SK-N-SH treated with all-trans-retinoic acid at 6 μM for 48 hours (cell line): Measurements from ENCODE around the gene AKAP6.

Experiments
- CSRNP3 ChIP-seq: fragments of 250-450 bp; sonication (Bioruptor Pico); IDR thresholded peaks from 2 replicates; pipeline ENCODE4 v1.5.1; 2021; ENCODE audit warnings: mild to moderate bottlenecking, moderate library complexity
- POU6F1 ChIP-seq: fragments of 250-450 bp; sonication (Bioruptor Pico); IDR thresholded peaks from 2 replicates; pipeline ENCODE4 v1.8.0; 2021; ENCODE audit warnings: low read depth, mild to moderate bottlenecking, moderate library complexity, borderline replicate concordance
- RARB ChIP-seq: fragments of 250-450 bp; sonication (Bioruptor Pico); IDR thresholded peaks from 2 replicates; pipeline ENCODE4 v1.8.0; 2021; ENCODE audit warnings: mild to moderate bottlenecking, moderate library complexity
- SNAI2 ChIP-seq: fragments of 250-450 bp; sonication (Bioruptor Pico); IDR thresholded peaks from 2 replicates; pipeline ENCODE4 v1.5.0; 2020; ENCODE audit warnings: mild to moderate bottlenecking, moderate library complexity
- TOX ChIP-seq: fragments of 250-450 bp; sonication (Bioruptor Pico); IDR thresholded peaks from 2 replicates; pipeline ENCODE4 v1.8.0; 2021; ENCODE audit warnings: mild to moderate bottlenecking, moderate library complexity, borderline replicate concordance
- ZC3H10 ChIP-seq: fragments of 250-450 bp; sonication (Bioruptor Pico); IDR thresholded peaks from 2 replicates; pipeline ENCODE4 v1.5.1; 2021; ENCODE audit warnings: mild to moderate bottlenecking, moderate library complexity
- ZFP30 ChIP-seq: fragments of 450-650 bp; formaldehyde crosslinking; IDR thresholded peaks from 2 replicates; pipeline ENCODE4 v1.5.0; 2022; ENCODE audit warnings: mild to moderate bottlenecking, moderate library complexity
- ZNF565 ChIP-seq: fragments of 450-650 bp; formaldehyde crosslinking; conservative IDR thresholded peaks from 2 replicates; pipeline ENCODE4 v1.5.0; 2020; ENCODE audit warnings: low read depth, mild to moderate bottlenecking, moderate library complexity
- ZNF8 ChIP-seq: fragments of 450-650 bp; formaldehyde crosslinking; IDR thresholded peaks from 2 replicates; pipeline ENCODE4 v1.5.0; 2020; ENCODE audit warnings: mild to moderate bottlenecking, moderate library complexity

GRCh38 chr14:32784405-32784804 lies 455.3 kb downstream of the AKAP6 start:
- no peak for TF ChIP-seq CSRNP3 (CRISPR knock-in tag)
- no peak for TF ChIP-seq ZFP30 (CRISPR knock-in tag)
- TF ChIP-seq POU6F1: no peak
- no peak for TF ChIP-seq ZNF565 (CRISPR knock-in tag)
- TF ChIP-seq SNAI2: no peak
- TF ChIP-seq ZNF8 (CRISPR knock-in tag): no peak
- TF ChIP-seq ZC3H10 (CRISPR knock-in tag): no peak
- TF ChIP-seq RARB (CRISPR knock-in tag): no peak
- TF ChIP-seq TOX (CRISPR knock-in tag): no peak
